HUDEP-2 (cell line): ENCODE data around the gene PIGM.

ENCODE experiments used
- DNase-seq, 76 experiments: peaks; one replicate each; lab custom pipeline; 2025; ENCODE audit not compliant: unreplicated experiment in 76 of 76; lab: John Stamatoyannopoulos, UW

PIGM gene

GRCh38 chr1:160024195-160024905, 7.4 kb downstream of the PIGM start:
- no peak for DNase-seq

- DNase-seq = peak in 1 of 76 experiments; percentile 2
These were observed 9.2 kb downstream of the PIGM start for GRCh38 chr1:160022330-160023310.

- DNase-seq = no peak
These were observed 10.3 kb downstream of the PIGM start for GRCh38 chr1:160021376-160022074.

- no peak for DNase-seq
These were observed 11.6 kb downstream of the PIGM start for GRCh38 chr1:160020196-160020595.

GRCh38 chr1:160018900-160019299, 12.9 kb downstream of the PIGM start:
- no peak for DNase-seq

- DNase-seq = no peak
These were observed 13.4 kb downstream of the PIGM start for GRCh38 chr1:160018347-160018746.

- no peak for DNase-seq
These were observed 14.2 kb downstream of the PIGM start for GRCh38 chr1:160017592-160017991.

GRCh38 chr1:160011781-160012180, 20.0 kb downstream of the PIGM start:
- no peak for DNase-seq

- no peak for DNase-seq
These were observed 22.0 kb downstream of the PIGM start for GRCh38 chr1:160009801-160010200.

GRCh38 chr1:160009081-160009480, 22.7 kb downstream of the PIGM start:
- DNase-seq = no peak

- peak in 15 of 76 experiments; percentile 3 to 50 (median 19) for DNase-seq
These were observed 24.1 kb downstream of the PIGM start for GRCh38 chr1:160007577-160008200.

- DNase-seq = peak in 64 of 76 experiments; percentile 5 to 76 (median 48)
These were observed 25.4 kb downstream of the PIGM start for GRCh38 chr1:160006312-160006940.

- DNase-seq = no peak
These were observed 26.7 kb downstream of the PIGM start for GRCh38 chr1:160005070-160005469.

GRCh38 chr1:160004425-160004824, 27.4 kb downstream of the PIGM start:
- no peak for DNase-seq

GRCh38 chr1:160004001-160004400, 27.8 kb downstream of the PIGM start:
- DNase-seq = no peak

GRCh38 chr1:160001440-160001839, 30.4 kb downstream of the PIGM start:
- DNase-seq = no peak

- no peak for DNase-seq
These were observed 32.6 kb downstream of the PIGM start for GRCh38 chr1:159999204-159999603.

GRCh38 chr1:159996653-159997052, 35.1 kb downstream of the PIGM start:
- no peak for DNase-seq

GRCh38 chr1:159994896-159995295, 36.9 kb downstream of the PIGM start:
- DNase-seq = no peak

- no peak for DNase-seq
These were observed 37.9 kb downstream of the PIGM start for GRCh38 chr1:159993911-159994310.
